H1 (cell line): Measurements from ENCODE around the gene IFNA17. TPM values are rescaled to one million over a fixed set of nuclear protein-coding genes. Genes with fewer than 3 reads are reported as not detected.

ENCODE experiments used
- CTCF ChIA-PET: fragments of 300-600 bp; sonication (Branson Sonifier 250); formaldehyde crosslinking; loops from one replicate; lab custom pipeline; 2021; ENCODE audit not compliant: partially characterized antibody; lab: Charles Lee
- POLR2A ChIA-PET: fragments of 300-600 bp; sonication (Branson Sonifier 250); formaldehyde crosslinking; loops from one replicate; lab custom pipeline; 2021; ENCODE audit warnings: inconsistent platforms; ENCODE audit not compliant: partially characterized antibody; lab: Charles Lee
- DNase-seq, 2 experiments: peaks; one replicate each; pipeline versions ENCODE4 v3.0.0 to v3.0.0-alpha.2; 2010 to 2022; ENCODE audit warnings: low spot score in 2 of 2, low read depth in 1 of 2, mixed read lengths in 1 of 2
- FAIRE-seq: peaks from 2 replicates; lab custom pipeline; 2011; peaks lifted over from hg19 to GRCh38; lab: Jason Lieb, UNC
- H2AFZ ChIP-seq: 2 replicates; pipeline ENCODE4 v1.8.1; 2012; ENCODE audit warnings: low read length, inconsistent platforms
- H2AK5ac ChIP-seq: 2 replicates; pipeline ENCODE4 v1.6.1; 2013; ENCODE audit warnings: low read depth, low read length
- H2BK120ac ChIP-seq: replicated peaks from 2 replicates; pipeline ENCODE3; 2013; ENCODE audit warnings: low read depth, low read length, inconsistent platforms
- H2BK12ac ChIP-seq: 2 replicates; pipeline ENCODE4 v1.6.1; 2013; ENCODE audit warnings: low read depth, low read length
- H2BK15ac ChIP-seq: 2 replicates; pipeline ENCODE4 v1.6.1; 2013; ENCODE audit warnings: low read length
- H2BK20ac ChIP-seq: 2 replicates; pipeline ENCODE4 v1.6.1; 2013; ENCODE audit warnings: low read length
- H2BK5ac ChIP-seq: 2 replicates; pipeline ENCODE4 v1.6.1; 2013; ENCODE audit warnings: low read depth, low read length
- H3K14ac ChIP-seq: 2 replicates; pipeline ENCODE4 v1.6.1; 2013; ENCODE audit warnings: inconsistent platforms; ENCODE audit not compliant: insufficient read length
- H3K18ac ChIP-seq: 2 replicates; pipeline ENCODE4 v1.6.1; 2013; ENCODE audit warnings: low read length; ENCODE audit errors: extremely low read depth
- H3K23ac ChIP-seq: 2 replicates; pipeline ENCODE4 v1.6.1; 2013; ENCODE audit warnings: inconsistent platforms; ENCODE audit not compliant: insufficient read length
- H3K23me2 ChIP-seq: 2 replicates; pipeline ENCODE4 v1.6.1; 2013; ENCODE audit warnings: low read depth, low read length
- H3K27ac ChIP-seq: 2 replicates; pipeline ENCODE4 v1.6.1; 2011; ENCODE audit warnings: low read depth, low read length, inconsistent platforms
- H3K27me3 ChIP-seq, 4 experiments: replicated peaks in 1 of 4; 1 replicate in 1 of 4; 2 replicates in 3 of 4; pipeline versions ENCODE4 v1.6.1 to v1.8.1; 2011 to 2013; ENCODE audit warnings: low read length in 3 of 4, mild to moderate bottlenecking in 3 of 4, inconsistent platforms in 2 of 4, mixed read lengths in 2 of 4, moderate library complexity in 1 of 4; ENCODE audit not compliant: control insufficient read depth in 3 of 4, insufficient read depth in 3 of 4; ENCODE audit errors: extremely low read depth in 1 of 4
- H3K36me3 ChIP-seq, 4 experiments: 2 replicates each; pipeline versions ENCODE4 v1.6.1 to v1.8.1; 2011 to 2013; ENCODE audit warnings: mild to moderate bottlenecking in 4 of 4, low read length in 3 of 4, moderate library complexity in 2 of 4, control low read depth in 1 of 4, inconsistent platforms in 1 of 4; ENCODE audit not compliant: insufficient read depth in 4 of 4, control insufficient read depth in 2 of 4
- H3K4ac ChIP-seq: replicated peaks from 2 replicates; pipeline ENCODE3; 2013; ENCODE audit warnings: low read length, low read depth, mixed read lengths, inconsistent platforms; ENCODE audit not compliant: insufficient read length
- H3K4me1 ChIP-seq, 4 experiments: replicated peaks in 1 of 4; 1 replicate in 1 of 4; 2 replicates in 3 of 4; pipeline versions ENCODE4 v1.6.1 to v1.8.1; 2011 to 2013; ENCODE audit warnings: low read length in 3 of 4, inconsistent platforms in 2 of 4, mixed read lengths in 1 of 4; ENCODE audit not compliant: insufficient read depth in 4 of 4, control insufficient read depth in 3 of 4
- H3K4me2 ChIP-seq, 2 experiments: 2 replicates each; pipeline versions ENCODE4 v1.6.1 to v1.8.1; 2011 to 2013; ENCODE audit warnings: low read depth in 2 of 2, low read length in 2 of 2, control low read depth in 1 of 2, inconsistent platforms in 1 of 2, mild to moderate bottlenecking in 1 of 2; ENCODE audit not compliant: insufficient read depth in 1 of 2
- H3K4me3 ChIP-seq, 4 experiments: fragments of 200-600, 300-600 bp in 1 of 4; sonication (generic), shearing (Covaris generic), sonication (Bioruptor Twin) in 1 of 4; 2 replicates each; pipeline versions ENCODE4 v1.5.1 to v1.8.1; 2011 to 2016; ENCODE audit warnings: low read length in 4 of 4, low read depth in 3 of 4, control low read depth in 2 of 4, inconsistent platforms in 2 of 4, mild to moderate bottlenecking in 2 of 4, mixed read lengths in 1 of 4, moderate library complexity in 1 of 4; ENCODE audit not compliant: insufficient read depth in 2 of 4; ENCODE audit errors: extremely low read depth in 1 of 4
- H3K56ac ChIP-seq: replicated peaks from 2 replicates; pipeline ENCODE3; 2013; ENCODE audit warnings: low read depth, mild to moderate bottlenecking, mixed read lengths, low read length, inconsistent platforms; ENCODE audit not compliant: insufficient read length
- H3K79me1 ChIP-seq: 2 replicates; pipeline ENCODE4 v1.6.1; 2013; ENCODE audit warnings: low read depth, low read length, control low read depth
- H3K79me2 ChIP-seq, 2 experiments: 2 replicates each; pipeline versions ENCODE4 v1.6.1 to v1.8.1; 2012 to 2013; ENCODE audit warnings: low read length in 2 of 2, mild to moderate bottlenecking in 2 of 2, inconsistent platforms in 1 of 2; ENCODE audit not compliant: insufficient read depth in 2 of 2, control insufficient read depth in 1 of 2
- H3K9ac ChIP-seq, 4 experiments: replicated peaks in 1 of 4; 1 replicate in 1 of 4; 2 replicates in 3 of 4; pipeline versions ENCODE4 v1.6.1 to v1.8.1; 2011 to 2013; ENCODE audit warnings: low read depth in 3 of 4, low read length in 3 of 4, control low read depth in 2 of 4, mild to moderate bottlenecking in 2 of 4, moderate library complexity in 2 of 4, inconsistent platforms in 1 of 4; ENCODE audit errors: extremely low read depth in 1 of 4
- H3K9me3 ChIP-seq, 2 experiments: 2 replicates each; pipeline versions ENCODE4 v1.6.1 to v1.8.1; 2012 to 2013; ENCODE audit warnings: mild to moderate bottlenecking in 2 of 2, moderate library complexity in 2 of 2, control low read depth in 1 of 2, inconsistent platforms in 1 of 2, low read depth in 1 of 2, low read length in 1 of 2, mixed read lengths in 1 of 2; ENCODE audit not compliant: insufficient read depth in 2 of 2
- H4K20me1 ChIP-seq, 2 experiments: replicated peaks in 1 of 2; 2 replicates each; pipeline versions ENCODE3 to v1.8.1; 2011 to 2013; ENCODE audit warnings: inconsistent platforms in 2 of 2, low read length in 2 of 2, mild to moderate bottlenecking in 1 of 2; ENCODE audit not compliant: insufficient read depth in 2 of 2, control insufficient read depth in 1 of 2
- H4K5ac ChIP-seq: 2 replicates; pipeline ENCODE4 v1.6.1; 2013; ENCODE audit warnings: low read length, low read depth, mixed read lengths, inconsistent platforms; ENCODE audit not compliant: insufficient read length
- H4K8ac ChIP-seq: 2 replicates; pipeline ENCODE4 v1.8.0; 2013; ENCODE audit warnings: mild to moderate bottlenecking, moderate library complexity, low read length, inconsistent platforms; ENCODE audit not compliant: insufficient read depth; ENCODE audit errors: extremely low read depth
- H4K91ac ChIP-seq: replicated peaks from 2 replicates; pipeline ENCODE3; 2013; ENCODE audit warnings: low read length, mixed read lengths, inconsistent platforms; ENCODE audit not compliant: insufficient read length
- ASH2L ChIP-seq: fragments of 200-600, 300-600 bp; sonication (generic); IDR thresholded peaks from one replicate; pipeline ENCODE4 v1.7.1; 2017; ENCODE audit warnings: low read length
- BCL11A ChIP-seq, 2 experiments: IDR thresholded peaks; one replicate each; pipeline ENCODE4 v1.6.1; 2011; ENCODE audit warnings: low read depth in 2 of 2, low read length in 2 of 2, mild to moderate bottlenecking in 2 of 2
- CHD1 ChIP-seq: IDR thresholded peaks from 2 replicates; pipeline ENCODE4 v1.6.1; 2012; ENCODE audit warnings: low read depth, low read length, improper control_type of control experiment
- MAFK ChIP-seq: IDR thresholded peaks from 2 replicates; pipeline ENCODE4 v1.6.1; 2012; ENCODE audit warnings: low read depth, mild to moderate bottlenecking, improper control_type of control experiment, low read length
- NANOG ChIP-seq: IDR thresholded peaks from 2 replicates; pipeline ENCODE4 v1.6.1; 2011; ENCODE audit warnings: low read length, low read depth, mild to moderate bottlenecking, inconsistent platforms; ENCODE audit not compliant: insufficient read depth, poor library complexity, severe bottlenecking
- SIN3A ChIP-seq, 2 experiments: IDR thresholded peaks in 1 of 2; conservative IDR thresholded peaks in 1 of 2; 2 replicates each; pipeline ENCODE4 v1.6.1; 2011 to 2012; ENCODE audit warnings: low read length in 2 of 2, improper control_type of control experiment in 1 of 2, low read depth in 1 of 2, mild to moderate bottlenecking in 1 of 2
- SIX5 ChIP-seq: IDR thresholded peaks from 2 replicates; pipeline ENCODE4 v1.6.1; 2011; ENCODE audit warnings: mild to moderate bottlenecking, low read depth, low read length
- WGBS, 2 experiments: shearing (Covaris generic) in 1 of 2; methylation state at CpG; one replicate each; pipeline versions ENCODE4 v1.1.6 to v1.1.7; 2013 to 2015; ENCODE audit warnings: low lambda C conversion rate in 2 of 2, mixed read lengths in 2 of 2, inconsistent platforms in 1 of 2, low coverage in 1 of 2, missing lambda C conversion rate in 1 of 2; ENCODE audit not compliant: insufficient replicate concordance in 2 of 2, insufficient coverage in 1 of 2, insufficient read length in 1 of 2; ENCODE audit errors: extremely low coverage in 1 of 2, missing lambda C conversion rate in 1 of 2; 5-methylcytosine and 5-hydroxymethylcytosine counted together
- polyA plus RNA-seq, 7 experiments: library from polyadenylated mRNA; depleted of rRNA in 3 of 7; stranded (reverse) in 5 of 7; unstranded in 2 of 7; fragments of >200 nt in 5 of 7; fragments of 200-250 nt in 2 of 7; gene quantifications; 1 replicate in 5 of 7; 2 replicates in 1 of 7; 4 replicates in 1 of 7; pipeline versions ENCODE4 v1.2.1 to v1.2.3, GENCODE V29; 2011 to 2013; ENCODE audit warnings: missing spikeins in 2 of 7, mixed read lengths in 2 of 7
- total RNA-seq: library from RNA; stranded (reverse); fragmentation: NEBNext Ultra II Directional; extraction: Animal tissue kit (Norgen Biotek cat#: 25700); gene quantifications from 2 replicates; pipeline ENCODE4 v1.2.1, GENCODE V29; 2021
- TF ChIP-seq, protein P1 (sequence below): IDR thresholded peaks from 2 replicates; pipeline ENCODE4 v1.6.1; 2012; ENCODE audit warnings: inconsistent platforms

The IFNA17 gene
- total and polyA plus RNA-seq, 2 of the 8 experiments (the other 6 are each of a cell fraction or from before 2014, with no cell fraction given): not detected

DNA sequence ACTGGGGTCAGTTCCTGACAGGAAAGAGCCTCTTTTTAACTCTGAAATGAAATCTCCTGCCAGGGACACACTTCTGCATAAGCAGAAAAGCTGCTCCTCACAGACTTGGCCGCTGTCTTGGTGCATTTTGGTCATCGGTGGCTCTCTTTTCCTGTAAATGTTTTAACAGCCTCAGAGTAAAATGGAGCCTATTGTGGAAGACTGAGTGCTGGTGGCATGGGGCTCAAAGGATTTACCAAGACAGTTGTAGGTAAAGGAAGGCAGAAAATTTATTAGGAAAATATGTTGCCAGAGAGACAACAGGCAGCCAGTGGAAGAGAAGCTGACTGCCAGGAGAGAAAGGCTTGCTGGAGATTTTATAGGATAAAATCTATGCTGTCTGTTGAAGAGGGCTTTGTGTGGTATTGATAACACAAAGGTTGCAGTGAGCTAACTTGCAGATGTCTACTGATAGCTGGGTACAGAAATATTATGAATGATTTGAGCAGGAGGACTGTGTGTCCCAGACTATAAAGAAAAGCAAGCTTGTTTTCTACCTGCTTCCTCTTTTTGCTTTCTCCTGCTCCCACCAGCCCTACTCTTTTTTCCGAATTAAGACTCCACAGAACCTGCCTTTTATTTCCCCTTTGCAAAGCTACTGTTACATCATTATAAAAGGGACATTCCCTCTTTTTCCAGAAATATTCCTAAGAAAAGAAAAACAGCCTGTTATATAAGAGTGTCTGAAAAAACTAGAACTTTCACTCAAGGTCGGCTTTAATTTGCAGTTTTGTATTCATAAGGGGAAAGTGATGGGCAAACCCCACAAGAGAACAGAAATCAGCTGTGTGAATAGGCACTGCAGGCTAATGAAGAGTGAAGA, 39.7 kb upstream of the IFNA17 start:
- Histone ChIP-seq H3K4me2 (no peak overlapping the region), H3K27me3 (peaks cover 22 to 56% (median 42%) of the 10 kb centered on the region in 4 experiments), H3K27ac (no peak overlapping the region), H3K9ac (no peak overlapping the region), H2AK5ac (no peak overlapping the region), H3K79me1 (no peaks in the 10 kb centered on the region), H3K4ac (no peak overlapping the region), H3K14ac (no peak overlapping the region), H3K56ac (no peak overlapping the region), H3K79me2 (no peaks in the 10 kb centered on the region), H2BK120ac (no peak overlapping the region), H3K9me3 (no peaks in the 10 kb centered on the region), H3K36me3 (no peaks in the 10 kb centered on the region), H3K23me2 (no peaks in the 10 kb centered on the region), H3K4me3 (no peak overlapping the region), H3K4me1 (no peaks in the 10 kb centered on the region), H4K91ac (no peak overlapping the region), H3K18ac (no peak overlapping the region), H4K20me1 (peaks cover 0 to 4% of the 10 kb centered on the region in 2 experiments), H4K5ac (no peak overlapping the region), H2BK12ac (no peak overlapping the region), H2AFZ (no peak overlapping the region), H2BK5ac (no peak overlapping the region), H2BK20ac (no peak overlapping the region), H3K23ac (no peak overlapping the region), H4K8ac (no peak overlapping the region), H2BK15ac (no peak overlapping the region)
- 75% methylated on average over 4 of the region's 4 CpGs; no CpG with 5 or more reads in 1 of the 2 experiments for WGBS, 2 experiments
- DNase-seq (no peak), FAIRE-seq (no peak)
- CTCF ChIA-PET: interaction anchor here (0.9 to 6.0 kb wide), 2 partner anchors 16 to 199 kb away, joined by 4 to 53 read pairs; no protein-coding TSS in a partner anchor
- POLR2A ChIA-PET: no interaction called here
- TF ChIP-seq NANOG: no peak
- TF ChIP-seq SIN3A (conservative IDR thresholded peaks at IDR 0.05 in 1 of 2, IDR thresholded peaks at IDR 0.05 in 1 of 2; ENCODE audit: low read depth in 1 of 2, low read length in 2 of 2): no peak
- no peak for TF ChIP-seq SIX5
- TF ChIP-seq CHD1: no peak
- TF ChIP-seq, protein P1, sequence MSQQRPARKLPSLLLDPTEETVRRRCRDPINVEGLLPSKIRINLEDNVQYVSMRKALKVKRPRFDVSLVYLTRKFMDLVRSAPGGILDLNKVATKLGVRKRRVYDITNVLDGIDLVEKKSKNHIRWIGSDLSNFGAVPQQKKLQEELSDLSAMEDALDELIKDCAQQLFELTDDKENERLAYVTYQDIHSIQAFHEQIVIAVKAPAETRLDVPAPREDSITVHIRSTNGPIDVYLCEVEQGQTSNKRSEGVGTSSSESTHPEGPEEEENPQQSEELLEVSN: no peak
- TF ChIP-seq BCL11A (IDR thresholded peaks at IDR 0.05; ENCODE audit: low read depth in 2 of 2, low read length in 2 of 2): no peak
- no peak for TF ChIP-seq MAFK
- TF ChIP-seq ASH2L: no peak
